Measurements from ENCODE around the gene MPC2.
"Not testable (repeated sequence)": the region's sequence is repeated elsewhere in the genome, so short reads cannot be mapped to it uniquely, and the experiment has no call there.

The MPC2 gene

GRCh38 chr1:167878372-167879160 is 58.3 kb downstream of the MPC2 start:
- no peak overlapping the region for H3K4me3 ChIP-seq (ENCODE audit: low read depth, low read length)
- no peak for DNase-seq (ENCODE audit: low read depth)
- no peak for TF ChIP-seq CTCF (conservative IDR thresholded peaks at IDR 0.05; ENCODE audit: low read depth, low read length)

GRCh38 chr1:167876597-167877175 is 60.2 kb downstream of the MPC2 start:
- no peak for DNase-seq (ENCODE audit: low read depth)
- TF ChIP-seq CTCF (conservative IDR thresholded peaks at IDR 0.05; ENCODE audit: low read depth, low read length) = no peak

GRCh38 chr1:167871331-167871730 is 65.5 kb downstream of the MPC2 start:
- no peak for TF ChIP-seq CTCF (conservative IDR thresholded peaks at IDR 0.05; ENCODE audit: low read depth, low read length)
- H3K4me3 ChIP-seq (ENCODE audit: low read depth, low read length) = no peak overlapping the region
- peak; percentile 65 for DNase-seq (ENCODE audit: low read depth)

More at GRCh38 chr1:167876597-167877175, 60.2 kb downstream of the MPC2 start:
- H3K4me3 ChIP-seq (ENCODE audit: low read depth, low read length) = no peak overlapping the region

GRCh38 chr1:167869157-167870001 is 67.5 kb downstream of the MPC2 start:
- not testable (repeated sequence) for DNase-seq (ENCODE audit: low read depth); H3K4me3 ChIP-seq (ENCODE audit: low read depth, low read length)

- H3K4me3 ChIP-seq (ENCODE audit: low read depth, low read length); DNase-seq (ENCODE audit: low read depth): not testable (repeated sequence)
Measured at GRCh38 chr1:167866739-167867414, 70.0 kb downstream of the MPC2 start.

Data from choroid plexus epithelial cell (primary cell).